Measurements from ENCODE around the gene ZNF827. TPM values are rescaled to one million over a fixed set of nuclear protein-coding genes. Genes with fewer than 3 reads are reported as not detected.

ZNF827 gene
- total and polyA plus RNA-seq, 9 of the 15 experiments (the other 6 are each of a cell fraction or from before 2014, with no cell fraction given) = 0.07 to 0.40 TPM; not detected in 7

GRCh38 chr4:145934434-145935047, 4.1 kb downstream of the ZNF827 start:
- no peak overlapping the region for H3K27ac ChIP-seq (ENCODE audit: extremely low read depth, low read depth, low read length)
- TF ChIP-seq ZBED1 (IDR thresholded peaks at IDR 0.05) (no peak), RBM14 (IDR thresholded peaks at IDR 0.05; ENCODE audit: borderline replicate concordance, insufficient read depth, low read depth, low read length) (no peak), ZNF785 (CRISPR knock-in tag; IDR thresholded peaks at IDR 0.05) (no peak), TAF9B (IDR thresholded peaks at IDR 0.05; ENCODE audit: partially characterized antibody) (no peak), TAF7 (tag; IDR thresholded peaks at IDR 0.05) (no peak), SRF (CRISPR knock-in tag; IDR thresholded peaks at IDR 0.05) (no peak), ZNF165 (CRISPR knock-in tag; IDR thresholded peaks at IDR 0.05; ENCODE audit: borderline replicate concordance) (no peak), ILF3 (IDR thresholded peaks at IDR 0.05; ENCODE audit: borderline replicate concordance) (no peak), ETV5 (CRISPR knock-in tag; IDR thresholded peaks at IDR 0.05; ENCODE audit: low read depth) (no peak), RAD51 (IDR thresholded peaks at IDR 0.05; ENCODE audit: borderline replicate concordance, low read depth) (no peak), PRMT5 (CRISPR knock-in tag; IDR thresholded peaks at IDR 0.05) (no peak), FUS (optimal IDR thresholded peaks at IDR 0.05; ENCODE audit: low read depth, low read length) (no peak), GTF2E2 (tag; IDR thresholded peaks at IDR 0.05) (no peak)
- H3K4me2 ChIP-seq (ENCODE audit: insufficient read depth, low read length) = no peak overlapping the region
- intact Hi-C loops (cut with micrococcal nuclease) (no loop called here), in situ Hi-C loops (cut with MboI) (no loop called here)
- DNase-seq (ENCODE audit: extremely low read depth in 1 of 4, low spot score in 3 of 4) (no peak), ATAC-seq (no peak), FAIRE-seq (no peak)
- BruUV-seq (replicated peaks) = no TSS peak
- peaks cover 0 to 13% of the 10 kb centered on the region in 2 experiments; a peak in 2 of 5 replicates for H3K4me1 ChIP-seq (replicated peaks in 1 of 2; ENCODE audit: control insufficient read depth in 2 of 2, insufficient read depth in 2 of 2, low read length in 2 of 2)
- no peak overlapping the region for H2AFZ ChIP-seq (ENCODE audit: low read depth, low read length)
- peaks cover 15 to 27% of the 10 kb centered on the region in 2 experiments; a peak in 4 of 5 replicates for H3K27me3 ChIP-seq (ENCODE audit: control insufficient read depth in 2 of 2, insufficient read depth in 2 of 2, low read length in 2 of 2)
- ChIA-PET CTCF (ENCODE audit: low intra/inter-chr PET ratio) (no interaction called here), POLR2A (interaction anchor here (0.5 kb wide), 1 partner anchor 876 kb away, joined by 3 read pairs; no protein-coding TSS in a partner anchor)
- no peak overlapping the region for H3K9ac ChIP-seq (ENCODE audit: insufficient read depth in 1 of 2, low read depth in 2 of 2, low read length in 2 of 2)
- WGBS (ENCODE audit: insufficient coverage, low coverage, missing lambda C conversion rate) = 0% methylated on average over 3 of the region's 3 CpGs
- no peaks in the 10 kb centered on the region for H3K36me3 ChIP-seq (ENCODE audit: control insufficient read depth, insufficient read depth, low read length)
- H3K9me1 ChIP-seq (ENCODE audit: control insufficient read depth, insufficient read depth, low read length) = no peaks in the 10 kb centered on the region
- no peaks in the 10 kb centered on the region for H3K9me3 ChIP-seq (replicated peaks; ENCODE audit: control insufficient read depth, insufficient read depth, low read depth, low read length)
- H3K79me2 ChIP-seq (ENCODE audit: control insufficient read depth, insufficient read depth, low read length) = no peaks in the 10 kb centered on the region
- H3K4me3 ChIP-seq = no peak overlapping the region
- 0 out of 2 replicates have a peak, but pooled peaks cover 3% of the 10 kb centered on the region for H4K20me1 ChIP-seq (replicated peaks; ENCODE audit: control insufficient read depth, insufficient read depth, low read length)

All from K562 (cell line).